Measurements from ENCODE around the gene DIRAS1.

Gene DIRAS1

GRCh38 chr19:2722541-2723344, 1.6 kb upstream of the DIRAS1 start:
- Histone ChIP-seq H3K4me1 (ENCODE audit: control insufficient read depth, low read depth, low read length) (peaks cover 6% of the 10 kb centered on the region), H3K36me3 (ENCODE audit: control insufficient read depth, low read depth, low read length) (no peaks in the 10 kb centered on the region), H3K9ac (ENCODE audit: low read length) (no peak overlapping the region), H3K27ac (ENCODE audit: low read length) (no peak overlapping the region), H3K4me3 (ENCODE audit: low read length) (no peak overlapping the region), H3K9me3 (ENCODE audit: control insufficient read depth, low read depth, low read length) (no peaks in the 10 kb centered on the region), H3K27me3 (ENCODE audit: control insufficient read depth, insufficient read depth, low read length) (peaks cover 18% of the 10 kb centered on the region)

DNA sequence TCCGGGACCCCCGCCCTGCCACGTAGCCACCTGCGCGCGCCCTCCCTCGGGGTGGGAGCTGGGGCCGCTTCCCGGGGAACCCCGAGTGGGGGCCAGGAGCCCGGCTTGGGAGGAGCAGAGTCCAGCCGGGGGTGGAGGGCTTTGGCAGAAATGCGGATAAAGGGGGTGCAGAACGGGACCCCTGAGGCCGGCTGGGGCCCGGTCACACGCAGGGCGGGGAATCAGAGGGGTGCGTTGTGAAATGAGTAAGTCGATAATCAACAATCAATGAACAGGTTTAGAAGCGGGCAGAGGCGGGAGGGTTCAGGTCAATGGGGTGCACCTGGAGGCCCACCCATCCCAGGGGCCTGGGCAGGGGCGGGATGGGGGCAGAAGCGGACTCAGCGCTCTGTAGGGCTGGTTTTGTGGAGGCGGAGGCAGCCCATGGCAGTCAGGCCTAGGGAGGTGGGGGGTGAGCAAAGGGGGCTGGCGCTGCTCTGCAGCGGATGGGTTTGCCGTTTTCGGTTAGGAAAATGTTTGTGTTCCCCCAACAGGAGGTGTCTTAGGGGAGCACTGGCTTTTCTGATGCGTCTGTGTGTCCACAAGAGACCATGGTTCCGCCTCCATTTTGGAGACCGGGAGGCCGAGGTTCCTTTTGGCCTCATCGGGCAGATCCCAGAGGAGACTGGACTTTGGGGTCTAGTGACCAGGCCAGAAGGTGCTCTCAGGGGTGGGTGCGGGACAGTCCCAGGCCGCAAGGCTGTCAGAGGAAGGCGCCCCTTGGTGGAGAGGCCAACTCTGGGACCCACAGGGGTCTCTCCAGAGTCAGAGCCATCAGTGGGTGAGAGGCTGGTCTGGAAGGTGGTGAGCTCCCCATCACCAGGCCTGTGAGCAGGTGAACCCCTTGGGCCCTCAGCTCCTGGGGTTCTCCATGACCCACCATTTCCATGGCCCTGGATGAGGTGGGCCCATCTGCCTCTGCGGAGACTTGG, 683 bp upstream of the DIRAS1 start:
- Histone ChIP-seq H3K4me1 (ENCODE audit: control insufficient read depth, low read depth, low read length) (peaks cover 6% of the 10 kb centered on the region), H3K9me3 (ENCODE audit: control insufficient read depth, low read depth, low read length) (no peaks in the 10 kb centered on the region), H3K9ac (ENCODE audit: low read length) (no peak overlapping the region), H3K4me3 (ENCODE audit: low read length) (peak overlapping the region; percentile 48), H3K27me3 (ENCODE audit: control insufficient read depth, insufficient read depth, low read length) (peaks cover 11% of the 10 kb centered on the region), H3K36me3 (ENCODE audit: control insufficient read depth, low read depth, low read length) (no peaks in the 10 kb centered on the region), H3K27ac (ENCODE audit: low read length) (no peak overlapping the region)

GRCh38 chr19:2719920-2720776, 1.0 kb downstream of the DIRAS1 start:
- H3K27me3 ChIP-seq (ENCODE audit: control insufficient read depth, insufficient read depth, low read length) = peaks cover 11% of the 10 kb centered on the region
- no peaks in the 10 kb centered on the region for H3K9me3 ChIP-seq (ENCODE audit: control insufficient read depth, low read depth, low read length)
- no peaks in the 10 kb centered on the region for H3K36me3 ChIP-seq (ENCODE audit: control insufficient read depth, low read depth, low read length)
- H3K4me3 ChIP-seq (ENCODE audit: low read length) = peak overlapping the region; percentile 49
- H3K4me1 ChIP-seq (ENCODE audit: control insufficient read depth, low read depth, low read length) = peaks cover 6% of the 10 kb centered on the region
- H3K27ac ChIP-seq (ENCODE audit: low read length) = no peak overlapping the region
- H3K9ac ChIP-seq (ENCODE audit: low read length) = no peak overlapping the region

DNA sequence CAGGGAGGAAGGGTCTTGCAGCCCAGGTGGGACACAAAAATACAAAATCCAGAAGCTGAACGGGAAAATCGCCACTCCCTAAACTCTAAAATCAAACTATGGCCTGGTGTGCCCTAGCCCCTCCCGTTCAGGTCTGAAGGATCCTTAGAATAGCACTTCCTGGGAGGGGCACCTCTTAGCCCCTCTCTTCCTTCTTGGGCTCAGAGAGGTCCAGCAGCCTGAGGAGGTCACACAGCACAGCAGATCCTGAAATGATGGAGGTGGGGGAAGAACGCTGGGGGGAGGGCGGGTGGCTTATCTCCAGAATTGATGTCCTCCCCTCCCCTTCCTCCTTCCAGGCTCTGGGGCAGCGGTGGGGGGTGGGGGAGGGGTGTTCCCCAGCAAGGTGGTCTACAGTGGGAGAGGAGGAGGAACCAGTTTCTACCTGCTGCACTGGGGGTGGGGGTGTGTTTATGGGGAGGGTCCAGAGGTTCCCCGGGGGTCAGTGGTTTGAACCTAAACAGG, 1.9 kb downstream of the DIRAS1 start:
- Histone ChIP-seq H3K36me3 (ENCODE audit: control insufficient read depth, low read depth, low read length) (no peaks in the 10 kb centered on the region), H3K9me3 (ENCODE audit: control insufficient read depth, low read depth, low read length) (no peaks in the 10 kb centered on the region), H3K9ac (ENCODE audit: low read length) (no peak overlapping the region), H3K27me3 (ENCODE audit: control insufficient read depth, insufficient read depth, low read length) (peaks cover 11% of the 10 kb centered on the region), H3K27ac (ENCODE audit: low read length) (no peak overlapping the region), H3K4me3 (ENCODE audit: low read length) (peak overlapping the region; percentile 49), H3K4me1 (ENCODE audit: control insufficient read depth, low read depth, low read length) (peaks cover 6% of the 10 kb centered on the region)

- no peaks in the 10 kb centered on the region for H3K9me3 ChIP-seq (ENCODE audit: control insufficient read depth, low read depth, low read length)
- H3K36me3 ChIP-seq (ENCODE audit: control insufficient read depth, low read depth, low read length) = no peaks in the 10 kb centered on the region
- peaks cover 6% of the 10 kb centered on the region for H3K4me1 ChIP-seq (ENCODE audit: control insufficient read depth, low read depth, low read length)
- H3K27ac ChIP-seq (ENCODE audit: low read length) = no peak overlapping the region
- peaks cover 11% of the 10 kb centered on the region for H3K27me3 ChIP-seq (ENCODE audit: control insufficient read depth, insufficient read depth, low read length)
- no peak overlapping the region for H3K4me3 ChIP-seq (ENCODE audit: low read length)
- no peak overlapping the region for H3K9ac ChIP-seq (ENCODE audit: low read length)
Observed at GRCh38 chr19:2717638-2718541, 3.3 kb downstream of the DIRAS1 start.

GRCh38 chr19:2716722-2717637, 4.2 kb downstream of the DIRAS1 start:
- Histone ChIP-seq H3K9me3 (ENCODE audit: control insufficient read depth, low read depth, low read length) (no peaks in the 10 kb centered on the region), H3K36me3 (ENCODE audit: control insufficient read depth, low read depth, low read length) (no peaks in the 10 kb centered on the region), H3K4me3 (ENCODE audit: low read length) (no peak overlapping the region), H3K27ac (ENCODE audit: low read length) (no peak overlapping the region), H3K4me1 (ENCODE audit: control insufficient read depth, low read depth, low read length) (peaks cover 6% of the 10 kb centered on the region), H3K27me3 (ENCODE audit: control insufficient read depth, insufficient read depth, low read length) (peaks cover 4% of the 10 kb centered on the region), H3K9ac (ENCODE audit: low read length) (no peak overlapping the region)

GRCh38 chr19:2716275-2716650, 4.9 kb downstream of the DIRAS1 start:
- H3K9me3 ChIP-seq (ENCODE audit: control insufficient read depth, low read depth, low read length) = no peaks in the 10 kb centered on the region
- no peak overlapping the region for H3K27ac ChIP-seq (ENCODE audit: low read length)
- peaks cover 6% of the 10 kb centered on the region for H3K4me1 ChIP-seq (ENCODE audit: control insufficient read depth, low read depth, low read length)
- H3K9ac ChIP-seq (ENCODE audit: low read length) = no peak overlapping the region
- no peaks in the 10 kb centered on the region for H3K27me3 ChIP-seq (ENCODE audit: control insufficient read depth, insufficient read depth, low read length)
- no peak overlapping the region for H3K4me3 ChIP-seq (ENCODE audit: low read length)
- H3K36me3 ChIP-seq (ENCODE audit: control insufficient read depth, low read depth, low read length) = no peaks in the 10 kb centered on the region

- peaks cover 6% of the 10 kb centered on the region for H3K4me1 ChIP-seq (ENCODE audit: control insufficient read depth, low read depth, low read length)
- no peaks in the 10 kb centered on the region for H3K9me3 ChIP-seq (ENCODE audit: control insufficient read depth, low read depth, low read length)
- no peak overlapping the region for H3K4me3 ChIP-seq (ENCODE audit: low read length)
- H3K36me3 ChIP-seq (ENCODE audit: control insufficient read depth, low read depth, low read length) = no peaks in the 10 kb centered on the region
- H3K9ac ChIP-seq (ENCODE audit: low read length) = no peak overlapping the region
- no peak overlapping the region for H3K27ac ChIP-seq (ENCODE audit: low read length)
- H3K27me3 ChIP-seq (ENCODE audit: control insufficient read depth, insufficient read depth, low read length) = no peaks in the 10 kb centered on the region
Observed at GRCh38 chr19:2715470-2716274, 5.5 kb downstream of the DIRAS1 start.

DNA sequence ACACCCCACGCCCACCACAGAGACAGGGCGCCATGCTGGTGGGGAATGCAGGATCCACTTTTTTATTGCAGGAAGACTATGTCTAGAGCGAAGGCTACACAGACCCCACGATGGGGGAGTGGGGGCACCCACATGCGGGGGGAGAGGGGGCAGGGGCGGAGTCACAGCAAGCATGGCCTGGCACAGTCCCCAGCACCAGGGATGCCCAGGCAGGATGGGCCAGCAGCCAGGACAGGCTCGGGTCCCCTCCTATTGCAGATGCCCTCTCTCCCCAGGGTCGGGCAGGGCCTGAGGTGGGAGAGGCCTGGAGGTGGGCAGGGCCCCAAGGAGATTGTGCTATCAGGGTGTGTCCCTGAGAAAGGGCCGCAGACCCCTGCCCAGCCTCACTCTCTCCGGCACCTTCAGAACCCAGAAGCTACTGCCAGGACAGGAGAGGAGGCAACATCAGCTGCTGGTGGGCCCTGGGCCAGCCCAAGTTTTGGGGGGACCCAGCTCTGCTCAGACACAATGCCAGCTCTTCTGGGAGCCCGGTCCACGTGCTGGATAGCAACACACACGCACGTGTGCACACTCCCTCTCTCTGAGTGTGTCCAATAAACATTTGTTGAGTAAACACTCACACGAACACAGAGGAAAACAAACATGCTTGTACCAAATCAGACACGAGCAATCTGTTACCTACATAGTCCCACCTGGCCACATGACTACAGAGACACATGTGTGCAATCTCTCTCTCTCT, 6.5 kb downstream of the DIRAS1 start:
- Histone ChIP-seq H3K9ac (ENCODE audit: low read length) (no peak overlapping the region), H3K27ac (ENCODE audit: low read length) (no peak overlapping the region), H3K36me3 (ENCODE audit: control insufficient read depth, low read depth, low read length) (no peaks in the 10 kb centered on the region), H3K4me3 (ENCODE audit: low read length) (no peak overlapping the region), H3K9me3 (ENCODE audit: control insufficient read depth, low read depth, low read length) (no peaks in the 10 kb centered on the region), H3K27me3 (ENCODE audit: control insufficient read depth, insufficient read depth, low read length) (no peaks in the 10 kb centered on the region), H3K4me1 (ENCODE audit: control insufficient read depth, low read depth, low read length) (peaks cover 2% of the 10 kb centered on the region)

All from iPS-18a (cell line).